Measurements from ENCODE around the gene TIGIT.

TIGIT gene

GRCh38 chr3:114295946-114296345 lies 2.1 kb downstream of the TIGIT start:
- Mint-ChIP-seq H3K9me3 (no peaks in the 10 kb centered on the region), H3K4me3 (peak overlapping the region; percentile 78), H3K4me1 (ENCODE audit: low read depth) (peaks cover 69% of the 10 kb centered on the region), H3K27me3 (no peaks in the 10 kb centered on the region), H3K36me3 (ENCODE audit: low read depth) (peaks cover 22% of the 10 kb centered on the region), H3K27ac (peak overlapping the region; percentile 88)
- no peak for DNase-seq

GRCh38 chr3:114299421-114299820 lies 5.6 kb downstream of the TIGIT start:
- H3K27me3 Mint-ChIP-seq = no peaks in the 10 kb centered on the region
- H3K4me3 Mint-ChIP-seq = peak overlapping the region; percentile 62
- peaks cover 46% of the 10 kb centered on the region for H3K4me1 Mint-ChIP-seq (ENCODE audit: low read depth)
- peak overlapping the region; percentile 57 for H3K27ac Mint-ChIP-seq
- DNase-seq = no peak
- no peaks in the 10 kb centered on the region for H3K9me3 Mint-ChIP-seq
- peaks cover 34% of the 10 kb centered on the region for H3K36me3 Mint-ChIP-seq (ENCODE audit: low read depth)

GRCh38 chr3:114299941-114300624 lies 6.3 kb downstream of the TIGIT start:
- H3K27ac Mint-ChIP-seq = peak overlapping the region; percentile 34
- H3K9me3 Mint-ChIP-seq = no peaks in the 10 kb centered on the region
- no peaks in the 10 kb centered on the region for H3K27me3 Mint-ChIP-seq
- H3K4me1 Mint-ChIP-seq (ENCODE audit: low read depth) = peaks cover 44% of the 10 kb centered on the region
- H3K4me3 Mint-ChIP-seq = peak overlapping the region; percentile 62
- H3K36me3 Mint-ChIP-seq (ENCODE audit: low read depth) = peaks cover 36% of the 10 kb centered on the region
- DNase-seq = no peak

GRCh38 chr3:114307222-114307830 lies 13.5 kb downstream of the TIGIT start:
- Mint-ChIP-seq H3K9me3 (no peaks in the 10 kb centered on the region), H3K27me3 (no peaks in the 10 kb centered on the region), H3K36me3 (ENCODE audit: low read depth) (peaks cover 53% of the 10 kb centered on the region), H3K4me3 (peak overlapping the region; percentile 45), H3K4me1 (ENCODE audit: low read depth) (peaks cover 63% of the 10 kb centered on the region), H3K27ac (peak overlapping the region; percentile 98)
- DNase-seq = no peak

GRCh38 chr3:114307832-114308231 lies 14.0 kb downstream of the TIGIT start:
- no peaks in the 10 kb centered on the region for H3K27me3 Mint-ChIP-seq
- H3K27ac Mint-ChIP-seq = peak overlapping the region; percentile 98
- peak overlapping the region; percentile 45 for H3K4me3 Mint-ChIP-seq
- no peak for DNase-seq
- H3K4me1 Mint-ChIP-seq (ENCODE audit: low read depth) = peaks cover 64% of the 10 kb centered on the region
- no peaks in the 10 kb centered on the region for H3K9me3 Mint-ChIP-seq
- H3K36me3 Mint-ChIP-seq (ENCODE audit: low read depth) = peaks cover 51% of the 10 kb centered on the region

- Mint-ChIP-seq H3K9me3 (no peaks in the 10 kb centered on the region), H3K27ac (peak overlapping the region; percentile 98), H3K27me3 (no peaks in the 10 kb centered on the region), H3K4me3 (peak overlapping the region; percentile 45), H3K4me1 (ENCODE audit: low read depth) (peaks cover 70% of the 10 kb centered on the region), H3K36me3 (ENCODE audit: low read depth) (peaks cover 56% of the 10 kb centered on the region)
- no peak for DNase-seq
These were observed 14.5 kb downstream of the TIGIT start for GRCh38 chr3:114308377-114308776.

GRCh38 chr3:114308830-114309229 lies 15.0 kb downstream of the TIGIT start:
- Mint-ChIP-seq H3K4me3 (peak overlapping the region; percentile 45), H3K36me3 (ENCODE audit: low read depth) (peaks cover 54% of the 10 kb centered on the region), H3K27me3 (no peaks in the 10 kb centered on the region), H3K27ac (peak overlapping the region; percentile 98), H3K9me3 (no peaks in the 10 kb centered on the region), H3K4me1 (ENCODE audit: low read depth) (peaks cover 74% of the 10 kb centered on the region)
- peak; percentile 68 for DNase-seq

- no peaks in the 10 kb centered on the region for H3K27me3 Mint-ChIP-seq
- DNase-seq = no peak
- no peak overlapping the region for H3K4me3 Mint-ChIP-seq
- peaks cover 80% of the 10 kb centered on the region for H3K4me1 Mint-ChIP-seq (ENCODE audit: low read depth)
- peaks cover 2% of the 10 kb centered on the region for H3K9me3 Mint-ChIP-seq
- H3K27ac Mint-ChIP-seq = peak overlapping the region; percentile 98
- peaks cover 51% of the 10 kb centered on the region for H3K36me3 Mint-ChIP-seq (ENCODE audit: low read depth)
These were observed 16.9 kb downstream of the TIGIT start for GRCh38 chr3:114310695-114311094.

- Mint-ChIP-seq H3K36me3 (ENCODE audit: low read depth) (peaks cover 36% of the 10 kb centered on the region), H3K27me3 (no peaks in the 10 kb centered on the region), H3K4me1 (ENCODE audit: low read depth) (peaks cover 87% of the 10 kb centered on the region), H3K9me3 (peaks cover 2% of the 10 kb centered on the region), H3K27ac (peak overlapping the region; percentile 88), H3K4me3 (no peak overlapping the region)
- DNase-seq = no peak
These were observed 19.6 kb downstream of the TIGIT start for GRCh38 chr3:114313426-114313825.

GRCh38 chr3:114314282-114314681 lies 20.5 kb downstream of the TIGIT start:
- Mint-ChIP-seq H3K4me3 (no peak overlapping the region), H3K9me3 (peaks cover 2% of the 10 kb centered on the region), H3K36me3 (ENCODE audit: low read depth) (peaks cover 31% of the 10 kb centered on the region), H3K27me3 (no peaks in the 10 kb centered on the region), H3K4me1 (ENCODE audit: low read depth) (peaks cover 87% of the 10 kb centered on the region), H3K27ac (peak overlapping the region; percentile 88)
- no peak for DNase-seq

GRCh38 chr3:114318295-114318694 lies 24.5 kb downstream of the TIGIT start:
- H3K36me3 Mint-ChIP-seq (ENCODE audit: low read depth) = peaks cover 21% of the 10 kb centered on the region
- H3K4me3 Mint-ChIP-seq = peak overlapping the region; percentile 47
- peaks cover 2% of the 10 kb centered on the region for H3K9me3 Mint-ChIP-seq
- no peaks in the 10 kb centered on the region for H3K27me3 Mint-ChIP-seq
- peak overlapping the region; percentile 84 for H3K27ac Mint-ChIP-seq
- no peak for DNase-seq
- peaks cover 89% of the 10 kb centered on the region for H3K4me1 Mint-ChIP-seq (ENCODE audit: low read depth)

- H3K4me1 Mint-ChIP-seq (ENCODE audit: low read depth) = peaks cover 89% of the 10 kb centered on the region
- H3K36me3 Mint-ChIP-seq (ENCODE audit: low read depth) = peaks cover 18% of the 10 kb centered on the region
- no peaks in the 10 kb centered on the region for H3K9me3 Mint-ChIP-seq
- H3K4me3 Mint-ChIP-seq = no peak overlapping the region
- DNase-seq = no peak
- H3K27me3 Mint-ChIP-seq = no peaks in the 10 kb centered on the region
- peak overlapping the region; percentile 23 for H3K27ac Mint-ChIP-seq
These were observed 25.6 kb downstream of the TIGIT start for GRCh38 chr3:114319453-114319852.

GRCh38 chr3:114320246-114320645 lies 26.4 kb downstream of the TIGIT start:
- peaks cover 90% of the 10 kb centered on the region for H3K4me1 Mint-ChIP-seq (ENCODE audit: low read depth)

GRCh38 chr3:114323546-114324254 lies 29.9 kb downstream of the TIGIT start:
- DNase-seq = no peak
- Mint-ChIP-seq H3K27me3 (no peaks in the 10 kb centered on the region), H3K4me3 (no peak overlapping the region), H3K36me3 (ENCODE audit: low read depth) (peaks cover 11% of the 10 kb centered on the region), H3K9me3 (no peaks in the 10 kb centered on the region), H3K4me1 (ENCODE audit: low read depth) (peaks cover 87% of the 10 kb centered on the region), H3K27ac (peak overlapping the region; percentile 79)

More at GRCh38 chr3:114320246-114320645, 26.4 kb downstream of the TIGIT start:
- Mint-ChIP-seq H3K9me3 (no peaks in the 10 kb centered on the region), H3K27ac (no peak overlapping the region), H3K27me3 (no peaks in the 10 kb centered on the region), H3K36me3 (ENCODE audit: low read depth) (peaks cover 16% of the 10 kb centered on the region), H3K4me3 (no peak overlapping the region)
- no peak for DNase-seq

- H3K4me3 Mint-ChIP-seq = peak overlapping the region; percentile 4
- peak overlapping the region; percentile 79 for H3K27ac Mint-ChIP-seq
- no peaks in the 10 kb centered on the region for H3K9me3 Mint-ChIP-seq
- H3K4me1 Mint-ChIP-seq (ENCODE audit: low read depth) = peaks cover 92% of the 10 kb centered on the region
- peaks cover 25% of the 10 kb centered on the region for H3K36me3 Mint-ChIP-seq (ENCODE audit: low read depth)
- no peak for DNase-seq
- no peaks in the 10 kb centered on the region for H3K27me3 Mint-ChIP-seq
These were observed 33.8 kb downstream of the TIGIT start for GRCh38 chr3:114327665-114328064.

Data from activated T-cell treated with anti-CD3 and anti-CD28 coated beads, Interleukin-2, amount 50 U/mL, for 24 hours (primary cell).